K562 (cell line): ENCODE measurements around the gene BCAS3. TPM values are rescaled to one million over a fixed set of nuclear protein-coding genes. Genes with fewer than 3 reads are reported as not detected.

Experiments used
- ATAC-seq: fragments of 200-7000 bp; cut with Tn5 transposase; 3 replicates; pipeline ENCODE4 v1.9.1; 2020; ENCODE audit warnings: moderate library complexity
- BruUV-seq: library from RNA; stranded (reverse); fragments of 400-500 nt; replicated peaks from 2 replicates; lab custom pipeline; 2021; lab: Mats Ljungman, UMichigan
- CTCF ChIA-PET: fragments of 300-600 bp; formaldehyde crosslinking; extraction: SDS; loops from one replicate; lab custom pipeline; 2021; ENCODE audit warnings: low intra/inter-chr PET ratio; lab: Yijun Ruan, JAX
- POLR2A ChIA-PET: fragments of 300-600, 350-650 bp; sonication (Branson Sonifier 250); formaldehyde crosslinking; extraction: SDS; loops from one replicate; lab custom pipeline; 2021; ENCODE audit warnings: antibody characterized with exemption, inconsistent platforms; lab: Yijun Ruan, JAX
- DNase-seq, 4 experiments: peaks; one replicate each; pipeline versions ENCODE4 v3.0.0 to v3.0.0-alpha.2; 2011 to 2018; ENCODE audit warnings: low spot score in 3 of 4, mixed read lengths in 3 of 4; ENCODE audit errors: extremely low read depth in 1 of 4
- FAIRE-seq: peaks from 2 replicates; lab custom pipeline; 2011; peaks lifted over from hg19 to GRCh38; lab: Jason Lieb, UNC
- H2AFZ ChIP-seq: 2 replicates; pipeline ENCODE4 v1.6.0; 2011; ENCODE audit warnings: low read depth, low read length, control low read depth, inconsistent platforms
- H3K27ac ChIP-seq: fragments of 200-600 bp; 3 replicates; pipeline ENCODE4 v1.8.0; 2011; ENCODE audit warnings: low read depth, mild to moderate bottlenecking, control low read depth, inconsistent platforms, low read length, moderate library complexity, mixed read lengths; ENCODE audit errors: extremely low read depth
- H3K27me3 ChIP-seq, 2 experiments: fragments of 300-600 bp in 1 of 2; 2 replicates in 1 of 2; 3 replicates in 1 of 2; pipeline versions ENCODE4 v1.6.0 to v1.8.0; 2011; ENCODE audit warnings: inconsistent platforms in 2 of 2, low read length in 2 of 2, mild to moderate bottlenecking in 1 of 2, mixed read lengths in 1 of 2, moderate library complexity in 1 of 2; ENCODE audit not compliant: control insufficient read depth in 2 of 2, insufficient read depth in 2 of 2
- H3K36me3 ChIP-seq: fragments of 300-600 bp; 3 replicates; pipeline ENCODE4 v1.8.0; 2011; ENCODE audit warnings: mild to moderate bottlenecking, low read length, inconsistent platforms; ENCODE audit not compliant: control insufficient read depth, insufficient read depth
- H3K4me1 ChIP-seq, 2 experiments: fragments of 200-600 bp in 1 of 2; replicated peaks in 1 of 2; 2 replicates in 1 of 2; 3 replicates in 1 of 2; pipeline versions ENCODE4 v1.5.1 to v1.8.0; 2011; ENCODE audit warnings: inconsistent platforms in 2 of 2, low read length in 2 of 2, mild to moderate bottlenecking in 1 of 2, mixed read lengths in 1 of 2, moderate library complexity in 1 of 2; ENCODE audit not compliant: control insufficient read depth in 2 of 2, insufficient read depth in 2 of 2
- H3K4me2 ChIP-seq: 2 replicates; pipeline ENCODE4 v1.6.1; 2011; ENCODE audit warnings: low read length, control low read depth, inconsistent platforms, mixed read lengths; ENCODE audit not compliant: insufficient read depth
- H3K4me3 ChIP-seq: fragments of 200-600 bp; sonication (generic), shearing (Covaris generic); 2 replicates; pipeline ENCODE4 v1.5.1; 2016; ENCODE audit warnings: control low read depth, inconsistent platforms
- H3K79me2 ChIP-seq: fragments of 200-600 bp; 3 replicates; pipeline ENCODE4 v1.8.0; 2011; ENCODE audit warnings: low read length, inconsistent platforms; ENCODE audit not compliant: control insufficient read depth, insufficient read depth
- H3K9ac ChIP-seq, 2 experiments: 2 replicates each; pipeline versions ENCODE4 v1.6.0 to v1.6.1; 2011; ENCODE audit warnings: low read depth in 2 of 2, low read length in 2 of 2, control low read depth in 1 of 2, inconsistent platforms in 1 of 2, mild to moderate bottlenecking in 1 of 2, mixed read lengths in 1 of 2; ENCODE audit not compliant: insufficient read depth in 1 of 2
- H3K9me1 ChIP-seq: one replicate; pipeline ENCODE4 v1.6.0; 2011; ENCODE audit warnings: inconsistent platforms, mild to moderate bottlenecking, low read length, moderate library complexity; ENCODE audit not compliant: control insufficient read depth, insufficient read depth
- H3K9me3 ChIP-seq: replicated peaks from 2 replicates; pipeline ENCODE4 v1.5.1; 2011; ENCODE audit warnings: low read depth, low read length, inconsistent platforms; ENCODE audit not compliant: control insufficient read depth, insufficient read depth
- H4K20me1 ChIP-seq: replicated peaks from 2 replicates; pipeline ENCODE4 v1.6.1; 2011; ENCODE audit warnings: low read length, inconsistent platforms, mixed read lengths; ENCODE audit not compliant: control insufficient read depth, insufficient read depth
- CHCHD3 ChIP-seq: fragments of 250-450 bp; sonication (Bioruptor Pico); IDR thresholded peaks from 2 replicates; pipeline ENCODE4 v2.1.2; 2022; ENCODE audit warnings: mild to moderate bottlenecking
- EGR1 ChIP-seq: fragments of 450-650 bp; conservative IDR thresholded peaks from 2 replicates; pipeline ENCODE4 v1.6.1; 2017; ENCODE audit warnings: mild to moderate bottlenecking
- GTF2F1 ChIP-seq: IDR thresholded peaks from 2 replicates; pipeline ENCODE4 v1.6.1; 2011; ENCODE audit warnings: low read depth, low read length, improper control_type of control experiment
- KLF16 ChIP-seq: IDR thresholded peaks from 2 replicates; pipeline ENCODE4 v1.6.1; 2016; ENCODE audit warnings: antibody characterized with exemption
- LARP7 ChIP-seq: fragments of 450-650 bp; IDR thresholded peaks from 2 replicates; pipeline ENCODE4 v1.6.1; 2016
- NFXL1 ChIP-seq: fragments of 450-650 bp; formaldehyde crosslinking; IDR thresholded peaks from 2 replicates; pipeline ENCODE4 v1.4.0; 2021; ENCODE audit warnings: mild to moderate bottlenecking
- PML ChIP-seq: IDR thresholded peaks from 2 replicates; pipeline ENCODE4 v1.6.1; 2012; ENCODE audit warnings: low read length, inconsistent platforms
- PTRF ChIP-seq: fragments of 450-650 bp; IDR thresholded peaks from 2 replicates; pipeline ENCODE4 v1.6.1; 2016; ENCODE audit warnings: mild to moderate bottlenecking, missing genetic modification characterization, missing compliant biosample characterization
- SAFB2 ChIP-seq: fragments of 200-400 bp; formaldehyde crosslinking; IDR thresholded peaks from 2 replicates; pipeline ENCODE4 v1.6.1; 2018; ENCODE audit warnings: borderline replicate concordance, low read length, low read depth, moderate library complexity; ENCODE audit not compliant: severe bottlenecking
- SMARCC2 ChIP-seq: fragments of 450-650 bp; IDR thresholded peaks from 2 replicates; pipeline ENCODE4 v1.6.1; 2017; ENCODE audit warnings: antibody characterized with exemption, moderate library complexity, mild to moderate bottlenecking, low read depth
- SRSF3 ChIP-seq: fragments of 200-400 bp; formaldehyde crosslinking; IDR thresholded peaks from 2 replicates; pipeline ENCODE4 v1.6.1; 2016; ENCODE audit warnings: mild to moderate bottlenecking, low read length, moderate library complexity; ENCODE audit not compliant: insufficient read depth
- TFAM ChIP-seq: fragments of 250-450 bp; sonication (Bioruptor Pico); conservative IDR thresholded peaks from 2 replicates; pipeline ENCODE4 v1.5.0; 2021; ENCODE audit warnings: mild to moderate bottlenecking, moderate library complexity
- ZNF174 ChIP-seq: fragments of 250-450 bp; sonication (Bioruptor Pico); IDR thresholded peaks from 2 replicates; pipeline ENCODE4 v1.4.0; 2020; ENCODE audit warnings: mild to moderate bottlenecking
- WGBS: fragments of 100-300 bp; shearing (Covaris generic); methylation state at CpG from one replicate; pipeline ENCODE4 v1.1.6; 2016; ENCODE audit warnings: low coverage, mixed read lengths; ENCODE audit not compliant: insufficient coverage; ENCODE audit errors: missing lambda C conversion rate; 5-methylcytosine and 5-hydroxymethylcytosine counted together
- in situ Hi-C: fragments of 300-500 bp; cut with MboI; formaldehyde crosslinking; loops from 4 replicates; pipeline ENCODE4 v1.15.0; 2018; ENCODE audit warnings: inconsistent platforms, mixed read lengths
- intact Hi-C: fragments of 100-400 bp; cut with micrococcal nuclease; formaldehyde crosslinking; loops from 2 replicates; pipeline ENCODE4 v1.14.2; 2022
- polyA plus RNA-seq, 8 experiments: library from polyadenylated mRNA; depleted of rRNA in 4 of 8; stranded (reverse) in 5 of 8; unstranded in 3 of 8; fragments of >200 nt; fragmentation: Nextera tagmentation in 2 of 8; fragmentation: Illumina TruSeq in 1 of 8; extraction: Ambion mirVana in 2 of 8; extraction: Trizol in 1 of 8; gene quantifications; 2 replicates each; pipeline versions ENCODE4 v1.2.1 to v1.2.3, GENCODE V29; 2011 to 2014; ENCODE audit warnings: inconsistent platforms in 1 of 8, missing spikeins in 1 of 8
- total RNA-seq, 7 experiments: library from RNA; depleted of rRNA in 6 of 7; stranded (reverse); fragments of >200 nt in 6 of 7; fragmentation: Illumina TruSeq in 2 of 7; extraction: Trizol in 2 of 7; gene quantifications; 2 replicates each; pipeline versions ENCODE4 v1.2.1 to v1.2.3, GENCODE V29; 2011 to 2021; ENCODE audit warnings: low replicate concordance in 1 of 7
- TF ChIP-seq, protein P1 (sequence below): sonication (generic); formaldehyde crosslinking; IDR thresholded peaks from 2 replicates; pipeline ENCODE4 v1.8.0; 2022; ENCODE audit warnings: mild to moderate bottlenecking, missing genetic modification reagents
- TF ChIP-seq, protein P2 (sequence below): fragments of 250-450 bp; sonication (Bioruptor Pico); IDR thresholded peaks from 2 replicates; pipeline ENCODE4 v1.5.0; 2020; ENCODE audit warnings: mild to moderate bottlenecking, borderline replicate concordance
- TF ChIP-seq, protein P3 (sequence below): fragments of 250-450 bp; sonication (Bioruptor Pico); IDR thresholded peaks from 2 replicates; pipeline ENCODE4 v1.9.0; 2021; ENCODE audit warnings: mild to moderate bottlenecking, inconsistent platforms

The BCAS3 gene
- total and polyA plus RNA-seq, 9 of the 15 experiments (the other 6 are each of a cell fraction or from before 2014, with no cell fraction given): 1.9 to 5.5 (median 3.5) TPM

DNA sequence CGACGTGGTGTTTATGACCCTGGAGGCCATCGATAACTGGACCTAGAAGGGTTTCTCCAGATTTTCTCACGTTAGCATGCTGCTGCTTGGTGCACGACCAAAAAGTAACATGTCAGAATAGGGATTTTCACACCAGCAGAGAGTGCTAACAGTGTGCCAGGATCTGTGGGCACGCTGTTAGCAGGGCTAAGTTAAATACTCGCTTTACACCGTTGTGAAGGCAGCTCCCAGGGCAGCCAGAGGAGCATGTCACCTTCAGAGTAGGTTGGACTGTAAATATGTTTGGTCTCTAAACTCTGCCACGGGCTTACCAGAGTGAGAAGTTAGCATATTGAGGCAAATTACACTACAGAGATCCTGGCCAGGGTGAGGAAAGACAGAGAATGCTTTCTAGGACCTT is 608.8 kb downstream of the BCAS3 start:
- intact Hi-C loops: no loop called here
- FAIRE-seq: no peak
- POLR2A ChIA-PET: interaction anchor here (0.6 kb wide), 1 partner anchor 91 kb away, joined by 4 read pairs; no protein-coding TSS in a partner anchor
- TF ChIP-seq ZNF174 (CRISPR knock-in tag): no peak
- TF ChIP-seq, protein P1, sequence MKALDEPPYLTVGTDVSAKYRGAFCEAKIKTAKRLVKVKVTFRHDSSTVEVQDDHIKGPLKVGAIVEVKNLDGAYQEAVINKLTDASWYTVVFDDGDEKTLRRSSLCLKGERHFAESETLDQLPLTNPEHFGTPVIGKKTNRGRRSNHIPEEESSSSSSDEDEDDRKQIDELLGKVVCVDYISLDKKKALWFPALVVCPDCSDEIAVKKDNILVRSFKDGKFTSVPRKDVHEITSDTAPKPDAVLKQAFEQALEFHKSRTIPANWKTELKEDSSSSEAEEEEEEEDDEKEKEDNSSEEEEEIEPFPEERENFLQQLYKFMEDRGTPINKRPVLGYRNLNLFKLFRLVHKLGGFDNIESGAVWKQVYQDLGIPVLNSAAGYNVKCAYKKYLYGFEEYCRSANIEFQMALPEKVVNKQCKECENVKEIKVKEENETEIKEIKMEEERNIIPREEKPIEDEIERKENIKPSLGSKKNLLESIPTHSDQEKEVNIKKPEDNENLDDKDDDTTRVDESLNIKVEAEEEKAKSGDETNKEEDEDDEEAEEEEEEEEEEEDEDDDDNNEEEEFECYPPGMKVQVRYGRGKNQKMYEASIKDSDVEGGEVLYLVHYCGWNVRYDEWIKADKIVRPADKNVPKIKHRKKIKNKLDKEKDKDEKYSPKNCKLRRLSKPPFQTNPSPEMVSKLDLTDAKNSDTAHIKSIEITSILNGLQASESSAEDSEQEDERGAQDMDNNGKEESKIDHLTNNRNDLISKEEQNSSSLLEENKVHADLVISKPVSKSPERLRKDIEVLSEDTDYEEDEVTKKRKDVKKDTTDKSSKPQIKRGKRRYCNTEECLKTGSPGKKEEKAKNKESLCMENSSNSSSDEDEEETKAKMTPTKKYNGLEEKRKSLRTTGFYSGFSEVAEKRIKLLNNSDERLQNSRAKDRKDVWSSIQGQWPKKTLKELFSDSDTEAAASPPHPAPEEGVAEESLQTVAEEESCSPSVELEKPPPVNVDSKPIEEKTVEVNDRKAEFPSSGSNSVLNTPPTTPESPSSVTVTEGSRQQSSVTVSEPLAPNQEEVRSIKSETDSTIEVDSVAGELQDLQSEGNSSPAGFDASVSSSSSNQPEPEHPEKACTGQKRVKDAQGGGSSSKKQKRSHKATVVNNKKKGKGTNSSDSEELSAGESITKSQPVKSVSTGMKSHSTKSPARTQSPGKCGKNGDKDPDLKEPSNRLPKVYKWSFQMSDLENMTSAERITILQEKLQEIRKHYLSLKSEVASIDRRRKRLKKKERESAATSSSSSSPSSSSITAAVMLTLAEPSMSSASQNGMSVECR: no peak
- TF ChIP-seq TFAM (CRISPR knock-in tag): no peak
- no peak for TF ChIP-seq SAFB2
- TF ChIP-seq PML: no peak
- TF ChIP-seq PTRF (tag): no peak
- no peak for TF ChIP-seq EGR1
- TF ChIP-seq, protein P2, sequence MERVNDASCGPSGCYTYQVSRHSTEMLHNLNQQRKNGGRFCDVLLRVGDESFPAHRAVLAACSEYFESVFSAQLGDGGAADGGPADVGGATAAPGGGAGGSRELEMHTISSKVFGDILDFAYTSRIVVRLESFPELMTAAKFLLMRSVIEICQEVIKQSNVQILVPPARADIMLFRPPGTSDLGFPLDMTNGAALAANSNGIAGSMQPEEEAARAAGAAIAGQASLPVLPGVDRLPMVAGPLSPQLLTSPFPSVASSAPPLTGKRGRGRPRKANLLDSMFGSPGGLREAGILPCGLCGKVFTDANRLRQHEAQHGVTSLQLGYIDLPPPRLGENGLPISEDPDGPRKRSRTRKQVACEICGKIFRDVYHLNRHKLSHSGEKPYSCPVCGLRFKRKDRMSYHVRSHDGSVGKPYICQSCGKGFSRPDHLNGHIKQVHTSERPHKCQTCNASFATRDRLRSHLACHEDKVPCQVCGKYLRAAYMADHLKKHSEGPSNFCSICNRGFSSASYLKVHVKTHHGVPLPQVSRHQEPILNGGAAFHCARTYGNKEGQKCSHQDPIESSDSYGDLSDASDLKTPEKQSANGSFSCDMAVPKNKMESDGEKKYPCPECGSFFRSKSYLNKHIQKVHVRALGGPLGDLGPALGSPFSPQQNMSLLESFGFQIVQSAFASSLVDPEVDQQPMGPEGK (CRISPR knock-in tag): no peak
- no peak for TF ChIP-seq CHCHD3
- no peak for TF ChIP-seq GTF2F1
- TF ChIP-seq SRSF3: no peak
- no peak for TF ChIP-seq KLF16
- TF ChIP-seq, protein P3, sequence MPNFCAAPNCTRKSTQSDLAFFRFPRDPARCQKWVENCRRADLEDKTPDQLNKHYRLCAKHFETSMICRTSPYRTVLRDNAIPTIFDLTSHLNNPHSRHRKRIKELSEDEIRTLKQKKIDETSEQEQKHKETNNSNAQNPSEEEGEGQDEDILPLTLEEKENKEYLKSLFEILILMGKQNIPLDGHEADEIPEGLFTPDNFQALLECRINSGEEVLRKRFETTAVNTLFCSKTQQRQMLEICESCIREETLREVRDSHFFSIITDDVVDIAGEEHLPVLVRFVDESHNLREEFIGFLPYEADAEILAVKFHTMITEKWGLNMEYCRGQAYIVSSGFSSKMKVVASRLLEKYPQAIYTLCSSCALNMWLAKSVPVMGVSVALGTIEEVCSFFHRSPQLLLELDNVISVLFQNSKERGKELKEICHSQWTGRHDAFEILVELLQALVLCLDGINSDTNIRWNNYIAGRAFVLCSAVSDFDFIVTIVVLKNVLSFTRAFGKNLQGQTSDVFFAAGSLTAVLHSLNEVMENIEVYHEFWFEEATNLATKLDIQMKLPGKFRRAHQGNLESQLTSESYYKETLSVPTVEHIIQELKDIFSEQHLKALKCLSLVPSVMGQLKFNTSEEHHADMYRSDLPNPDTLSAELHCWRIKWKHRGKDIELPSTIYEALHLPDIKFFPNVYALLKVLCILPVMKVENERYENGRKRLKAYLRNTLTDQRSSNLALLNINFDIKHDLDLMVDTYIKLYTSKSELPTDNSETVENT (CRISPR knock-in tag): no peak
- TF ChIP-seq NFXL1 (CRISPR knock-in tag): no peak
- TF ChIP-seq LARP7: no peak
- TF ChIP-seq SMARCC2: no peak

More for the DNA sequence above, 608.8 kb downstream of the BCAS3 start:
- CTCF ChIA-PET: no interaction called here
- WGBS: 0% methylated on average over 9 of the region's 9 CpGs
- DNase-seq: no peak
- in situ Hi-C loops: no loop called here
- Histone ChIP-seq H3K9ac (no peak overlapping the region), H3K4me1 (no peaks in the 10 kb centered on the region), H3K27ac (no peak overlapping the region), H3K79me2 (no peaks in the 10 kb centered on the region), H3K4me2 (no peak overlapping the region), H3K9me3 (no peaks in the 10 kb centered on the region), H2AFZ (no peak overlapping the region), H3K9me1 (no peaks in the 10 kb centered on the region), H3K27me3 (peaks cover 8 to 12% of the 10 kb centered on the region in 2 experiments; a peak in 3 of 5 replicates), H4K20me1 (no peaks in the 10 kb centered on the region), H3K36me3 (no peaks in the 10 kb centered on the region), H3K4me3 (no peak overlapping the region)
- no TSS peak for BruUV-seq
- no peak for ATAC-seq
